Measurements from ENCODE around the gene AKNA. TPM values are rescaled to one million over a fixed set of nuclear protein-coding genes. Genes with fewer than 3 reads are reported as not detected.

AKNA gene
- total RNA-seq, 1 donor from 2014 or later: 11.4 TPM

DNA sequence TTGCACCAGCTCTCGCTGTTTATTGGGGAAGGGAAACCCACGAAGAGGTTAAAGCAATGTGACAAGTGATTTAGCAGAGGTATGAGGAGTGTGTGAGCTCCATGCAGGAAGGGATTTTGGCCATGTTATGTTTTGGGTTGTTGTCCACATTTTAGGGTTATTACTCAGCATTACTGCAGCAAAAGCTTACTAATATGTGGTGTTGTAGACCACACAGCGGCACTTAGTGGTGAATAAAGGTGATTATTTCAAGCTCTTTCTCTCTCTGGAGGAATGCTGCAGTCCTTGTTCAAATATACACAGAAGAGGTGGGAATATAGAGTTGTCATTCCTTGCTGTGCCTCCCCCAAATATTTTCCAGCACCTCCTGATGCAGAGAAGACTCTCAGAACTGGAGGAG is 29.7 kb upstream of the AKNA start:
- Histone ChIP-seq H3K36me3 (no peaks in the 10 kb centered on the region), H3K9ac (no peak overlapping the region), H3K4me2 (no peak overlapping the region), H3K4me1 (peaks cover 22% of the 10 kb centered on the region), H3K27ac (no peak overlapping the region), H3K9me3 (ENCODE audit: low read depth) (no peaks in the 10 kb centered on the region), H3F3A (ENCODE audit: low read depth) (no peaks in the 10 kb centered on the region), H2AFZ (replicated peaks) (no peak overlapping the region), H3K79me2 (ENCODE audit: low read depth) (no peaks in the 10 kb centered on the region), H3K4me3 (no peak overlapping the region), H3K27me3 (no peaks in the 10 kb centered on the region), H4K20me1 (ENCODE audit: low read depth) (no peaks in the 10 kb centered on the region)
- Mint-ChIP-seq H3K36me3 (peaks cover 2% of the 10 kb centered on the region), H3K27me3 (ENCODE audit: insufficient read depth, low read depth) (peaks cover 4% of the 10 kb centered on the region), H3K27ac (peak overlapping the region; percentile 77), H3K4me3 (no peak overlapping the region), H3K4me1 (peaks cover 39% of the 10 kb centered on the region), H3K9me3 (no peaks in the 10 kb centered on the region)
- TF ChIP-seq EZH2phosphoT487 (IDR thresholded peaks at IDR 0.05) (no peak), EZH2 (IDR thresholded peaks at IDR 0.05) (no peak)
- TF ChIP-seq, protein P1, sequence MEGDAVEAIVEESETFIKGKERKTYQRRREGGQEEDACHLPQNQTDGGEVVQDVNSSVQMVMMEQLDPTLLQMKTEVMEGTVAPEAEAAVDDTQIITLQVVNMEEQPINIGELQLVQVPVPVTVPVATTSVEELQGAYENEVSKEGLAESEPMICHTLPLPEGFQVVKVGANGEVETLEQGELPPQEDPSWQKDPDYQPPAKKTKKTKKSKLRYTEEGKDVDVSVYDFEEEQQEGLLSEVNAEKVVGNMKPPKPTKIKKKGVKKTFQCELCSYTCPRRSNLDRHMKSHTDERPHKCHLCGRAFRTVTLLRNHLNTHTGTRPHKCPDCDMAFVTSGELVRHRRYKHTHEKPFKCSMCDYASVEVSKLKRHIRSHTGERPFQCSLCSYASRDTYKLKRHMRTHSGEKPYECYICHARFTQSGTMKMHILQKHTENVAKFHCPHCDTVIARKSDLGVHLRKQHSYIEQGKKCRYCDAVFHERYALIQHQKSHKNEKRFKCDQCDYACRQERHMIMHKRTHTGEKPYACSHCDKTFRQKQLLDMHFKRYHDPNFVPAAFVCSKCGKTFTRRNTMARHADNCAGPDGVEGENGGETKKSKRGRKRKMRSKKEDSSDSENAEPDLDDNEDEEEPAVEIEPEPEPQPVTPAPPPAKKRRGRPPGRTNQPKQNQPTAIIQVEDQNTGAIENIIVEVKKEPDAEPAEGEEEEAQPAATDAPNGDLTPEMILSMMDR (IDR thresholded peaks at IDR 0.05): no peak
- DNase-seq (ENCODE audit: low spot score): no peak

DNA sequence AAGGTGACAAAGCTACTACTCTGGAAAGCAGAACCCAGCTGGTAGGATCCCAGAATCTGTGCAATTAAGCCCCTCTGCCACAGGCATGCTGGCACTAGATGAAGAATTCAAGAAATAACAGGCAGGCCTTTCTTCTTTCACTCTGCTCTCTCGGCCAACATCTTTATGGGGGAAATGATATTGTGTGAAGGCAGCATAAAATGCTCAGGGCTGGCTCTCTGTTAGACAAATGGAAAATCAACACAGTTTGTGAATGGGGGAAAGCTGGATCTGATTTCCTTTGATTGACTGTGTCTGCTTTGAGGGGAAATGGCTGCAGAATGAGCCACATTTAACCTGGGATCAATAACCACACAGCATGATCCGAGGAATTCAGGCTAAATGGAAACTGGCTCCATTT is 29.1 kb upstream of the AKNA start:
- Histone ChIP-seq H3K4me3 (no peak overlapping the region), H2AFZ (replicated peaks) (no peak overlapping the region), H3K9me3 (ENCODE audit: low read depth) (no peaks in the 10 kb centered on the region), H3K79me2 (ENCODE audit: low read depth) (no peaks in the 10 kb centered on the region), H3K27me3 (no peaks in the 10 kb centered on the region), H3K4me2 (no peak overlapping the region), H3K4me1 (peaks cover 22% of the 10 kb centered on the region), H4K20me1 (ENCODE audit: low read depth) (no peaks in the 10 kb centered on the region), H3F3A (ENCODE audit: low read depth) (no peaks in the 10 kb centered on the region), H3K36me3 (no peaks in the 10 kb centered on the region), H3K9ac (no peak overlapping the region), H3K27ac (no peak overlapping the region)
- TF ChIP-seq, protein P1 (IDR thresholded peaks at IDR 0.05): no peak
- TF ChIP-seq EZH2 (IDR thresholded peaks at IDR 0.05) (no peak), EZH2phosphoT487 (IDR thresholded peaks at IDR 0.05) (no peak)
- Mint-ChIP-seq H3K4me3 (no peak overlapping the region), H3K9me3 (no peaks in the 10 kb centered on the region), H3K27me3 (ENCODE audit: insufficient read depth, low read depth) (peaks cover 4% of the 10 kb centered on the region), H3K27ac (no peak overlapping the region), H3K4me1 (peaks cover 43% of the 10 kb centered on the region), H3K36me3 (peaks cover under 1% of the 10 kb centered on the region)
- peak; percentile 47 for DNase-seq (ENCODE audit: low spot score)

GRCh38 chr9:114416290-114416689 is 28.5 kb upstream of the AKNA start:
- no peaks in the 10 kb centered on the region for H3K27me3 ChIP-seq
- no peak for TF ChIP-seq EZH2phosphoT487 (IDR thresholded peaks at IDR 0.05)
- TF ChIP-seq EZH2 (IDR thresholded peaks at IDR 0.05): no peak
- TF ChIP-seq, protein P1 (IDR thresholded peaks at IDR 0.05): no peak
- H3K9ac ChIP-seq: no peak overlapping the region
- no peak overlapping the region for H3K4me2 ChIP-seq
- H3K4me1 ChIP-seq: peaks cover 22% of the 10 kb centered on the region
- no peak overlapping the region for H3K4me3 ChIP-seq
- no peaks in the 10 kb centered on the region for H3K79me2 ChIP-seq (ENCODE audit: low read depth)
- H3K4me3 Mint-ChIP-seq: no peak overlapping the region
- H3K9me3 Mint-ChIP-seq: no peaks in the 10 kb centered on the region
- H3K4me1 Mint-ChIP-seq: peaks cover 47% of the 10 kb centered on the region
- peaks cover 4% of the 10 kb centered on the region for H3K27me3 Mint-ChIP-seq (ENCODE audit: insufficient read depth, low read depth)
- no peak overlapping the region for H3K27ac ChIP-seq
- H3K36me3 ChIP-seq: no peaks in the 10 kb centered on the region
- no peaks in the 10 kb centered on the region for H3F3A ChIP-seq (ENCODE audit: low read depth)
- H2AFZ ChIP-seq (replicated peaks): no peak overlapping the region
- no peak overlapping the region for H3K27ac Mint-ChIP-seq
- DNase-seq (ENCODE audit: low spot score): no peak
- no peaks in the 10 kb centered on the region for H3K9me3 ChIP-seq (ENCODE audit: low read depth)
- no peaks in the 10 kb centered on the region for H4K20me1 ChIP-seq (ENCODE audit: low read depth)
- H3K36me3 Mint-ChIP-seq: no peaks in the 10 kb centered on the region
